ENCODE results near the gene MSLN.
"Not testable (repeated sequence)": the region's sequence is repeated elsewhere in the genome, so short reads cannot be mapped to it uniquely, and the experiment has no call there.

The MSLN gene

GRCh38 chr16:735982-736453, 24.5 kb upstream of the MSLN start:
- DNase-seq (ENCODE audit: low read depth) = no peak

GRCh38 chr16:736936-737481, 23.5 kb upstream of the MSLN start:
- DNase-seq (ENCODE audit: low read depth) = no peak

- no peak for DNase-seq (ENCODE audit: low read depth)
Measured at GRCh38 chr16:739560-740458, 20.7 kb upstream of the MSLN start.

GRCh38 chr16:740459-740763, 20.1 kb upstream of the MSLN start:
- no peak for DNase-seq (ENCODE audit: low read depth)

DNA sequence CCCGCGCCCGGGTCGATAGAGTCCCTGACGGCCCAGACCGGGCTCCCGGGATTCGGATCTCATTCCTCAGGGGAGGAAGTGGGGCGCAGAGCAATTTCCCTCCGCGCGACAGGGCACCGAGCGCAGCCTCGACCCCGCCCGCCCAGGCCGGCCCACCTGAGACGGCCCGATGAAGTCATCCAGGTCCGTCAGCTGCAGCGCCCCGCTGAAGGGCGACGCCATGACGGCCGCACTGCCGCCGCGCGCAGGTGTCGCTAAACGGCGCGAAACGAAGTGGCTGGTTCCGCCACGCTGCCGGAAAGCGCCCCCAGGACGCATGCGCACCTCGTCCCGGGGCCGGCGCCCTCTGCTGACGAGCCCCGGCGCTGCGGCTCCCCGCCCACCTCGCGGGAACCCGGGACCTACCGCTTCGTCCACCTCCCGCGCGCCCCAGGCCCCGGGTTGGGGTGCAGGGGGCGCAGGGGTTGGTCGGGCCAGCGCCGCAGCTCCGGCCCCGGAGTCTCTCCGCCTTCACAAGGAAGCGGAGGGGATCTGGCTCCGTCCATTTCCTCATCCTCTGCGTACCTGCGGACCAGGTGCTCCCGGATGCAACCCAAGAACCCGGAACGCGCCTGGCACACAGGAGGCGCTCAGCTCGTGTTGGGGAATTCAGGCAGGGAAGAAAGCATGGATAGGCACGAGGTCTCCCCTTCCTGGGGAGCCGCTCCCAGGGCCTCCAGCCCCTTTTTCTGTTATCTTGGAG, 19.6 kb upstream of the MSLN start, which contains the start of gene CIAO3:
Gene CIAO3, minus strand, starts transcription at position 234 of the 742 bp plus-strand sequence. Its CDS starts 12 bp downstream, at position 222.
- DNase-seq (ENCODE audit: low read depth) = peak; percentile 81

DNA sequence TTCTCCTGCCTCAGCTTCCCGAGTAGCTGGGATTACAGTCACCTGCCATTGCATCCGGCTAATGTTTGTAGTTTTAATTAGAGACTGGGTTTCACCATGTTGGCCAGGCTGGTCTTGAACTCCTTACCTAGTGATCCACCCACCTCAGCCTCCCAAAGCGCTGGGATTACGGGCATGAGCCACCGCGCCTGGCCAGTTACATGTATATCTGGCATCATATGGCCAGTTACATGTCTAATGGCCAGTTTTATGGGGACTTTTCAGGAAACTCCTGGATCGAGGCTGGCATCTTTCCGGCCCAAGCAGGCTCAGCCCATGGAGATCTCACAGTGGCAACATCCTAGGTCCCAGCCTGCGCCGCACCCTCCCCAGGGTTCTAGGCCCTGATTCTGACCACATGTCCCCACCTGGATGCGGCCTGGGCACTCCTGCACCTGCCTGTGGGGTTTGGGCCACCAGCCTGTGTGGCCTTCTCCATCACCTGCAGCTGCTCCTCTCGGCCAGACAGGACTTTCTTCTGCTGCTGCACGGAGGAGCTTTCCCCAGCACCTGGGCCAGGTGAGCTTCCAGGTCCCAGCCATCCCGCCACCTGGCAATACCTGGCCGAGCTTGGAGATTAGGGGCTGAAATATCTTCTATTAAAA, 18.4 kb upstream of the MSLN start:
- DNase-seq (ENCODE audit: low read depth) = no peak

- not testable (repeated sequence) for DNase-seq (ENCODE audit: low read depth)
Measured at GRCh38 chr16:742894-743293, 17.6 kb upstream of the MSLN start.

DNA sequence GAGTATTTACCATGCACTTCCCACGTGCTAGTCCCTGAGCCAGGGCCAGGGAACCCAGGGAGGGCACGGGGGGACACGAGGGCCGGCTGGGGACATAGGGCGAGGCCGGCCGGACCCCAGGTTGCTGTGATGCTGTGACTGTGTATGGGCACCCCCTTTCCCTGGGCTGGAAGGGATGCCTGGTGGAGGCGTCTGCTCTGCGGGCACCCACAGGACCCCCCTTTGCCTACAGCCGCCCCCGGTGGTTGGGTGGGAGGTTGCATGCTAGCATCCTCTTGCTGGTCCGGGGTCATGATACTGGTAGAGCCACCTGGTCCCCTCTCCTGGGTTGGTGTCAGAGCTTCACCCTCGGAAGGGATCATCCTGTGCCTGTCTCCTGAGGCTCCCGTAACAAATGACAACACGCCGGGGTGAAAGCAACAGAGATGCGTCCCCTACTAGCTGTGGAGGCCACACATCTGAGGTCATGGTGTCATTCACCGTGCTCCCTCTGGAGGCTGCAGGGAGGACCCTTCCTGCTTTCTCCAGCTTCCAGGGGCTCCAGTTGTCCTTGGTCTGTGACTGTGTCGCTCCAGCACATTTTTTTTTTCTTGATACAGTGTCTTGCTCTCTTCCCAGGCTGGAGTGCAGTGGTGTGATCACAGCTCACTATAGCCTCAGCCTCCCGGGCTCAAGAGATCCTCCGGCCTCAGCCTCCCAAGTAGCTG, 16.6 kb upstream of the MSLN start:
- no peak for DNase-seq (ENCODE audit: low read depth)

- DNase-seq (ENCODE audit: low read depth) = no peak
Measured at GRCh38 chr16:745739-746138, 14.8 kb upstream of the MSLN start.

GRCh38 chr16:746637-747036, 13.9 kb upstream of the MSLN start:
- no peak for DNase-seq (ENCODE audit: low read depth)

GRCh38 chr16:747978-748746, 12.4 kb upstream of the MSLN start:
- DNase-seq (ENCODE audit: low read depth) = no peak

GRCh38 chr16:749010-749409, 11.5 kb upstream of the MSLN start:
- no peak for DNase-seq (ENCODE audit: low read depth)

DNA sequence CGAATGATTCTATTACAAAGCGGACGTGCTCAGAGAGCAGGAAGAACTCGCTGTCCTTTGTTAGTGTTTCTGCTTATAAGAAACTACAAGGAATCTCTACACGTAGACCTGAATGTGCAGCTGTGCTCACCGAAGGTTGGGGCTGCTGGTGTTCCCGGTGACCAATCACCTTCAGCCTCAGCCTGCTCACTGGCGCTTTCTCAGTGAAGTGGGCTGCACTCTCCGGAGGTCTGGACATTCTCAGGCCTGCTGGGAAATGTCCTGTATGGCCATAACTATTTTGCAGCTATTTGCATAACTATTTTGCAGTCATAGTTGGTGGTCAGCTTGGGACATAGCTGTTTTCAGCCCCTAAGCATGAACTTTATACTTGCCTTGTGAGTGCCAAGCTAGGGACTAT, 10.0 kb upstream of the MSLN start:
- DNase-seq (ENCODE audit: low read depth) = no peak

GRCh38 chr16:751152-752006, 9.2 kb upstream of the MSLN start:
- DNase-seq (ENCODE audit: low read depth) = no peak

DNA sequence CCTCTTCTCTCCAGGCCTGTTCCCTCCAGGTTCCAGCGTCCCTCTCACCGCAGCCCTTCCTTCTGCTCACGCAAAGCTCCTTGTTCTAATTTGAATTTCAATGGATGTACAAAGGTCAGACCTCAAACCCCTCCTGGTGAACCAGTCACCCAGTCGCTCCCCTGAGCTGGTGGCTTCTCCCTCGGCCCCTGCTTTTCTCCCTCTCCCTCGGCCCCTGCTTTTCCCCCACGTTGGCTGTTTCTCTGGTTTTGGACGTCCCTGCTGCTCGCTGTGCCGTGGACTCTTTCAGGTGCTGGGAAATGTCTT, 8.6 kb upstream of the MSLN start:
- no peak for DNase-seq (ENCODE audit: low read depth)

- DNase-seq (ENCODE audit: low read depth) = not testable (repeated sequence)
Measured at GRCh38 chr16:754121-754607, 6.4 kb upstream of the MSLN start.

DNA sequence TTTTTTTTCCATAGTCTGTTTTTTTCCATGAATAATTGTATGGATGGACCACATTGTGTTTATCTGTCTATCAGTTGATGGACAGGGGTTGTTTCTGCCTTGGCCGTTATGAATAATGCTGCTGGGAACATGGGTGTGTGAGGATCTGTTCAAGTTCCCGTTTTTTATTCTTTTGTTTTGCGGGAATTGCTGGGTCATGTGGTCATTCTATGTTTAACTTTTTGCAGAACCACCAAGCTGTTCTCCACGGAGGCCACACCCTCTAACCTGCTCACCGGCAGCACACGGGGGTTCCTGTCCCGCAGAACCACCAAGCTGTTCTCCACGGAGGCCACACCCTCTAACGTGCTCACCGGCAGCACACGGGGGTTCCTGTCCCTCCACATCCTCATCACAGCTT, 5.9 kb upstream of the MSLN start:
- DNase-seq (ENCODE audit: low read depth) = no peak

- DNase-seq (ENCODE audit: low read depth) = no peak
Measured at GRCh38 chr16:756428-756827, 4.1 kb upstream of the MSLN start.

GRCh38 chr16:759110-759910, 1.2 kb upstream of the MSLN start:
- no peak for DNase-seq (ENCODE audit: low read depth)

Data from T-helper 22 cell (primary cell).